K562 (cell line): ENCODE data around the gene CCDC9B. TPM values are rescaled to one million over a fixed set of nuclear protein-coding genes. Genes with fewer than 3 reads are reported as not detected.

ENCODE experiments used
- C11orf30 ChIP-seq: fragments of 450-650 bp; IDR thresholded peaks from 2 replicates; pipeline ENCODE4 v1.6.1; 2016; ENCODE audit warnings: low read depth, mild to moderate bottlenecking
- CTBP1 ChIP-seq: fragments of 450-650 bp; IDR thresholded peaks from 2 replicates; pipeline ENCODE4 v1.6.1; 2016; ENCODE audit warnings: borderline replicate concordance
- FOXA1 ChIP-seq: fragments of 450-650 bp; IDR thresholded peaks from 2 replicates; pipeline ENCODE4 v1.6.1; 2016; ENCODE audit warnings: mild to moderate bottlenecking, borderline replicate concordance
- FOXA3 ChIP-seq, 2 experiments: fragments of 450-650 bp in 1 of 2; sonication (generic) in 1 of 2; formaldehyde crosslinking; IDR thresholded peaks in 1 of 2; conservative IDR thresholded peaks in 1 of 2; 2 replicates each; pipeline versions ENCODE4 v1.4.0 to v1.8.0; 2020 to 2022; ENCODE audit warnings: mild to moderate bottlenecking in 2 of 2, missing genetic modification reagents in 1 of 2
- KLF6 ChIP-seq: fragments of 250-450 bp; sonication (Bioruptor Pico); IDR thresholded peaks from 2 replicates; pipeline ENCODE4 v1.4.0; 2020; ENCODE audit warnings: mild to moderate bottlenecking, moderate library complexity, borderline replicate concordance
- MCM3 ChIP-seq: fragments of 450-650 bp; IDR thresholded peaks from 2 replicates; pipeline ENCODE4 v1.6.1; 2016
- MYC ChIP-seq, 2 experiments: fragments of 250-450 bp in 1 of 2; sonication (Bioruptor Pico) in 1 of 2; IDR thresholded peaks; 2 replicates each; pipeline versions ENCODE4 v1.5.1 to v1.6.1; 2012 to 2021; ENCODE audit warnings: low read depth in 2 of 2, borderline replicate concordance in 1 of 2, improper control_type of control experiment in 1 of 2, low read length in 1 of 2, mild to moderate bottlenecking in 1 of 2, moderate library complexity in 1 of 2
- PCBP2 ChIP-seq: fragments of 200-400 bp; formaldehyde crosslinking; IDR thresholded peaks from 2 replicates; pipeline ENCODE4 v1.6.1; 2018; ENCODE audit warnings: low read length, low read depth, mild to moderate bottlenecking, moderate library complexity; ENCODE audit not compliant: poor library complexity, severe bottlenecking
- PTBP1 ChIP-seq: fragments of 200-400 bp; formaldehyde crosslinking; IDR thresholded peaks from 2 replicates; pipeline ENCODE4 v1.6.1; 2017; ENCODE audit warnings: low read depth, low read length
- RCOR1 ChIP-seq, 2 experiments: IDR thresholded peaks; 2 replicates each; pipeline ENCODE4 v1.6.1; 2012; ENCODE audit warnings: low read depth in 2 of 2, low read length in 2 of 2, borderline replicate concordance in 1 of 2, improper control_type of control experiment in 1 of 2
- ZNF324 ChIP-seq: fragments of 250-450 bp; sonication (Bioruptor Pico); IDR thresholded peaks from 2 replicates; pipeline ENCODE4 v1.4.0; 2020; ENCODE audit warnings: mild to moderate bottlenecking
- ZNF766 ChIP-seq: fragments of 200-800 bp; sonication (Bioruptor generic); conservative IDR thresholded peaks from 2 replicates; pipeline ENCODE4 v1.6.1; 2016; ENCODE audit warnings: missing genetic modification characterization, missing compliant biosample characterization
- ZNF79 ChIP-seq: fragments of 250-450 bp; sonication (Bioruptor Pico); IDR thresholded peaks from 2 replicates; pipeline ENCODE4 v1.4.0; 2020; ENCODE audit warnings: low read depth, mild to moderate bottlenecking, moderate library complexity
- polyA plus RNA-seq, 8 experiments: library from polyadenylated mRNA; depleted of rRNA in 4 of 8; stranded (reverse) in 5 of 8; unstranded in 3 of 8; fragments of >200 nt; fragmentation: Nextera tagmentation in 2 of 8; fragmentation: Illumina TruSeq in 1 of 8; extraction: Ambion mirVana in 2 of 8; extraction: Trizol in 1 of 8; gene quantifications; 2 replicates each; pipeline versions ENCODE4 v1.2.1 to v1.2.3, GENCODE V29; 2011 to 2014; ENCODE audit warnings: inconsistent platforms in 1 of 8, missing spikeins in 1 of 8
- total RNA-seq, 7 experiments: library from RNA; depleted of rRNA in 6 of 7; stranded (reverse); fragments of >200 nt in 6 of 7; fragmentation: Illumina TruSeq in 2 of 7; extraction: Trizol in 2 of 7; gene quantifications; 2 replicates each; pipeline versions ENCODE4 v1.2.1 to v1.2.3, GENCODE V29; 2011 to 2021; ENCODE audit warnings: low replicate concordance in 1 of 7
- TF ChIP-seq, protein P1 (sequence below): sonication (generic); formaldehyde crosslinking; IDR thresholded peaks from 2 replicates; pipeline ENCODE4 v1.4.0; 2020; ENCODE audit warnings: mild to moderate bottlenecking, missing genetic modification reagents
- TF ChIP-seq, protein P2 (sequence below), 2 experiments: IDR thresholded peaks; 2 replicates each; pipeline ENCODE4 v1.6.1; 2012; ENCODE audit warnings: improper control_type of control experiment in 2 of 2, low read depth in 2 of 2, low read length in 2 of 2, borderline replicate concordance in 1 of 2
- TF ChIP-seq, protein P3 (sequence below): fragments of 250-450 bp; sonication (Bioruptor Pico); IDR thresholded peaks from 2 replicates; pipeline ENCODE4 v1.5.0; 2021; ENCODE audit warnings: mild to moderate bottlenecking, moderate library complexity
- TF ChIP-seq, protein P4 (sequence below): fragments of 200-800 bp; sonication (Bioruptor generic); IDR thresholded peaks from 2 replicates; pipeline ENCODE4 v1.6.1; 2017; ENCODE audit warnings: missing genetic modification characterization, missing compliant biosample characterization

CCDC9B gene
- total and polyA plus RNA-seq, 9 of the 15 experiments (the other 6 are each of a cell fraction or from before 2014, with no cell fraction given): 0.01 to 0.47 (median 0.15) TPM; not detected in 1

DNA sequence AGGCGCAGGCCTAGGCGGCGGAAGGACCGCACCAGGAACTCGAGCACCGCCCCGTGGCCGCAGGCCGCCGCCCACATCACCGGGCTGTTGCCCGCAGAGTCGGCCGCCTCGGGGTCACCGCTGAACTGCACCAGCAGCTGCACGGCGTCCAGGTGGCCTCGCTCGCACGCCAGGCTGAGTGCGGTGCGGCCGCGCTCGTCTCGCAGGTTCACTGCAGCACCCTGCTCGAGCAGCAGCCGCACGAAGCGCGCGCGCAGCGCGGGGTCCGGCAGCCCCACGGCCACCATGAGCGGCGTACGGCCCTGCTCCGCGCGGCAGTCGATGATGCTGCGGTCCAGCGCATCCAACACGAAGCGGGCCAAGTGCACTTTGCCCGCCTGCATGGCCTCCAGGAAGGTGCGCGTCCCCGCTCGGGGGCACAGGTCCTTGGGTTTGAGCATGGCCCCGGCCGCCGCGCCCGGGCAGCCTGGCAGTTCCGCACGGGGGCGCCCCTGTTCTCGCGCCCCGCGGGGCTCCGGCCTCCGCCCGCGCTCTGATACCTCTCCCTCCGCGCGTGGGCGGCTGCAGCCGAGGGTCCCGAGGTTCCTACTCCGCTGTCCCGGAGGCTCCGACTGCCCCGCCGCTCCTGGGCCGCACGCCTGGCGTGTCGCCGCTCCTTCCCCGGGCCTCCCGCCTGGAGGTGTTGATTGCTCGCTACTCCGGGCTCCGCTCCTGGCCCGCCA is 58.4 kb downstream of the CCDC9B start (continued):
- TF ChIP-seq, protein P1, sequence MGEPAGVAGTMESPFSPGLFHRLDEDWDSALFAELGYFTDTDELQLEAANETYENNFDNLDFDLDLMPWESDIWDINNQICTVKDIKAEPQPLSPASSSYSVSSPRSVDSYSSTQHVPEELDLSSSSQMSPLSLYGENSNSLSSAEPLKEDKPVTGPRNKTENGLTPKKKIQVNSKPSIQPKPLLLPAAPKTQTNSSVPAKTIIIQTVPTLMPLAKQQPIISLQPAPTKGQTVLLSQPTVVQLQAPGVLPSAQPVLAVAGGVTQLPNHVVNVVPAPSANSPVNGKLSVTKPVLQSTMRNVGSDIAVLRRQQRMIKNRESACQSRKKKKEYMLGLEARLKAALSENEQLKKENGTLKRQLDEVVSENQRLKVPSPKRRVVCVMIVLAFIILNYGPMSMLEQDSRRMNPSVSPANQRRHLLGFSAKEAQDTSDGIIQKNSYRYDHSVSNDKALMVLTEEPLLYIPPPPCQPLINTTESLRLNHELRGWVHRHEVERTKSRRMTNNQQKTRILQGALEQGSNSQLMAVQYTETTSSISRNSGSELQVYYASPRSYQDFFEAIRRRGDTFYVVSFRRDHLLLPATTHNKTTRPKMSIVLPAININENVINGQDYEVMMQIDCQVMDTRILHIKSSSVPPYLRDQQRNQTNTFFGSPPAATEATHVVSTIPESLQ (CRISPR knock-in tag): no peak
- TF ChIP-seq, protein P2, sequence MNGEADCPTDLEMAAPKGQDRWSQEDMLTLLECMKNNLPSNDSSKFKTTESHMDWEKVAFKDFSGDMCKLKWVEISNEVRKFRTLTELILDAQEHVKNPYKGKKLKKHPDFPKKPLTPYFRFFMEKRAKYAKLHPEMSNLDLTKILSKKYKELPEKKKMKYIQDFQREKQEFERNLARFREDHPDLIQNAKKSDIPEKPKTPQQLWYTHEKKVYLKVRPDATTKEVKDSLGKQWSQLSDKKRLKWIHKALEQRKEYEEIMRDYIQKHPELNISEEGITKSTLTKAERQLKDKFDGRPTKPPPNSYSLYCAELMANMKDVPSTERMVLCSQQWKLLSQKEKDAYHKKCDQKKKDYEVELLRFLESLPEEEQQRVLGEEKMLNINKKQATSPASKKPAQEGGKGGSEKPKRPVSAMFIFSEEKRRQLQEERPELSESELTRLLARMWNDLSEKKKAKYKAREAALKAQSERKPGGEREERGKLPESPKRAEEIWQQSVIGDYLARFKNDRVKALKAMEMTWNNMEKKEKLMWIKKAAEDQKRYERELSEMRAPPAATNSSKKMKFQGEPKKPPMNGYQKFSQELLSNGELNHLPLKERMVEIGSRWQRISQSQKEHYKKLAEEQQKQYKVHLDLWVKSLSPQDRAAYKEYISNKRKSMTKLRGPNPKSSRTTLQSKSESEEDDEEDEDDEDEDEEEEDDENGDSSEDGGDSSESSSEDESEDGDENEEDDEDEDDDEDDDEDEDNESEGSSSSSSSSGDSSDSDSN (IDR thresholded peaks at IDR 0.05; ENCODE audit: borderline replicate concordance in 1 of 2, low read depth in 2 of 2, low read length in 2 of 2): peak in 1 of 2 experiments; percentile 73; a peak in 1 of 4 replicates
- no peak for TF ChIP-seq FOXA1
- no peak for TF ChIP-seq ZNF79 (CRISPR knock-in tag)
- peak; percentile 64; the same call in 1 of the 2 replicates for TF ChIP-seq ZNF766 (CRISPR knock-in tag)
- no peak for TF ChIP-seq PCBP2
- peak; percentile 94 for TF ChIP-seq CTBP1
- TF ChIP-seq ZNF324 (CRISPR knock-in tag): no peak
- TF ChIP-seq, protein P3, sequence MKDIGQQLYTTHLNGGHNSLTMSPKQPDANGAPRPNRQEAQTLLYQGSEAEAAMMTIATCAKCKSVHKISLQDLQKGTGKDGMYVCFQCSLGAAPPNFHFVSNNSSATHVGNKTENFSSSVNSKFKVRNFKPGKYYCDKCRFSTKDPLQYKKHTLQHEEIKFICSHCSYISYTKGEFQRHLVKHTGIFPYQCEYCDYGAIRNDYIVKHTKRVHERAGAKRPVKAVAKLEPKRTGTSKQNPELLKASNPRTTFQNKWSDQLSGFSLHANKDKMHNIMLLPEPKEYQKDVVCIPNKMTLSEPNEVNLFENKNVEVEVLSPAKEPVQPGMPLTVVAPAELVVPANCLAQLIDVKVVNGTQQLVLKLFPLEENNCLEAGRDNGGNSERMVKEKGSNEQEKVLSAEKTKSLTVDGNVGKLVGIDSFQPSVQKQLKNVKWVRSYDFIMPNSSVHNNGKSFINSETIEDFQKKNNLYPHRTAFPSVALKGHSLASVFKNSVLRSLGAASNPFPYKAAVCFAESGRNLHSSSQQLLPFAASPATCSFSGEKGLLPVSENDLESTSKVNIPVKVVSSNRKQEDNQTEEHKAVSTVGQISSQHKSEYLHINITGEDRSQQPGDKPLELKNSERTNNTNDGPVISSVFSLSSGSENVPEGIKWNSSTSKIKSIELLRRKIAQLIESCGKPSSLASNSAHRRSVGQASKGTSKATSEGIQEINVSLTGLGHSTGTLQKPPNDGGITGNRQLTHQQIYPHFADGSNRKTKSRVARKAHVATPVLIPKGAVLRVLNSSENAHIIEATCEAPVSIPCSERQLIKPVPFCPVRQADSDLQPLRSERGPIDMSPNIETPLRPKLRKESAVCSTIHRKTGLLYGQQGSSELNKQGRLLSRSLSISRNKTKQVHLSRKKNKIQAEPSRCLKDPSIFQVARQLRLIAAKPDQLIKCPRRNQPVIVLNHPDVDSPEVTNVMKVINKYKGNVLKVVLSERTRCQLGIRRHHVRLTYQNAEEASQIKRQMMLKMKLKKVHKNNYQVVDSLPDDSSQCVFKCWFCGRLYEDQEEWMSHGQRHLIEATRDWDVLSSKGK (CRISPR knock-in tag): no peak
- no peak for TF ChIP-seq RCOR1 (IDR thresholded peaks at IDR 0.05; ENCODE audit: borderline replicate concordance in 1 of 2, low read depth in 2 of 2, low read length in 2 of 2)
- TF ChIP-seq FOXA3 (CRISPR knock-in tag; conservative IDR thresholded peaks at IDR 0.05 in 1 of 2, IDR thresholded peaks at IDR 0.05 in 1 of 2): peak in 1 of 2 experiments; percentile 65; a peak in 1 of 4 replicates
- no peak for TF ChIP-seq MCM3
- TF ChIP-seq MYC (IDR thresholded peaks at IDR 0.05; ENCODE audit: low read depth, low read length): peak; percentile 48; the same call in 1 of the 2 replicates
- TF ChIP-seq MYC (CRISPR knock-in tag; IDR thresholded peaks at IDR 0.05; ENCODE audit: borderline replicate concordance, low read depth): no peak
- no peak for TF ChIP-seq PTBP1
- no peak for TF ChIP-seq C11orf30
- TF ChIP-seq KLF6 (CRISPR knock-in tag): no peak
- TF ChIP-seq, protein P4, sequence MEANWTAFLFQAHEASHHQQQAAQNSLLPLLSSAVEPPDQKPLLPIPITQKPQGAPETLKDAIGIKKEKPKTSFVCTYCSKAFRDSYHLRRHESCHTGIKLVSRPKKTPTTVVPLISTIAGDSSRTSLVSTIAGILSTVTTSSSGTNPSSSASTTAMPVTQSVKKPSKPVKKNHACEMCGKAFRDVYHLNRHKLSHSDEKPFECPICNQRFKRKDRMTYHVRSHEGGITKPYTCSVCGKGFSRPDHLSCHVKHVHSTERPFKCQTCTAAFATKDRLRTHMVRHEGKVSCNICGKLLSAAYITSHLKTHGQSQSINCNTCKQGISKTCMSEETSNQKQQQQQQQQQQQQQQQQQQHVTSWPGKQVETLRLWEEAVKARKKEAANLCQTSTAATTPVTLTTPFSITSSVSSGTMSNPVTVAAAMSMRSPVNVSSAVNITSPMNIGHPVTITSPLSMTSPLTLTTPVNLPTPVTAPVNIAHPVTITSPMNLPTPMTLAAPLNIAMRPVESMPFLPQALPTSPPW (CRISPR knock-in tag): no peak
